Astrocyte (in vitro differentiated cells and primary cell): ENCODE data around the gene TXLNG. TPM values are rescaled to one million over a fixed set of nuclear protein-coding genes. Genes with fewer than 3 reads are reported as not detected.

Experiments
- DNase-seq: peaks from one replicate; pipeline ENCODE4 v3.0.0-alpha.2; 2010; ENCODE audit warnings: low read depth
- FAIRE-seq: peaks from 2 replicates; lab custom pipeline; 2011; peaks lifted over from hg19 to GRCh38; lab: Jason Lieb, UNC
- H2AFZ ChIP-seq: 2 replicates; pipeline ENCODE4 v1.6.0; 2012; ENCODE audit warnings: low read depth, low read length, inconsistent platforms
- H3K27ac ChIP-seq: 2 replicates; pipeline ENCODE4 v1.5.1; 2011; ENCODE audit warnings: low read depth, low read length, inconsistent platforms
- H3K27me3 ChIP-seq: 2 replicates; pipeline ENCODE4 v1.6.0; 2011; ENCODE audit warnings: low read length, inconsistent platforms; ENCODE audit not compliant: insufficient read depth
- H3K36me3 ChIP-seq: 2 replicates; pipeline ENCODE4 v1.5.1; 2011; ENCODE audit warnings: low read length, inconsistent platforms; ENCODE audit not compliant: insufficient read depth
- H3K4me1 ChIP-seq: 2 replicates; pipeline ENCODE4 v1.5.1; 2011; ENCODE audit warnings: low read length, inconsistent platforms; ENCODE audit not compliant: insufficient read depth
- H3K4me2 ChIP-seq: 2 replicates; pipeline ENCODE4 v1.6.0; 2012; ENCODE audit warnings: low read length, inconsistent platforms
- H3K4me3 ChIP-seq: 2 replicates; pipeline ENCODE4 v1.5.1; 2011; ENCODE audit warnings: low read depth, mild to moderate bottlenecking, low read length, inconsistent platforms; ENCODE audit not compliant: insufficient read depth
- H3K79me2 ChIP-seq: 2 replicates; pipeline ENCODE4 v1.6.0; 2012; ENCODE audit warnings: mild to moderate bottlenecking, low read length, inconsistent platforms; ENCODE audit not compliant: insufficient read depth
- H3K9ac ChIP-seq: 2 replicates; pipeline ENCODE4 v1.6.0; 2012; ENCODE audit warnings: mild to moderate bottlenecking, low read length, inconsistent platforms
- H3K9me3 ChIP-seq: 2 replicates; pipeline ENCODE4 v1.5.1; 2012; ENCODE audit warnings: low read depth, mild to moderate bottlenecking, low read length, inconsistent platforms; ENCODE audit not compliant: insufficient read depth
- H4K20me1 ChIP-seq: 2 replicates; pipeline ENCODE4 v1.6.0; 2012; ENCODE audit warnings: low read length, inconsistent platforms; ENCODE audit not compliant: insufficient read depth
- H3K27ac Mint-ChIP-seq: one replicate; pipeline ENCODE4 v1.8.0; 2021; ENCODE audit warnings: mild to moderate bottlenecking, mixed read lengths; ENCODE audit not compliant: unreplicated experiment
- H3K27me3 Mint-ChIP-seq: one replicate; pipeline ENCODE4 v1.8.0; 2021; ENCODE audit warnings: low read depth, mixed read lengths; ENCODE audit not compliant: unreplicated experiment
- H3K36me3 Mint-ChIP-seq: one replicate; pipeline ENCODE4 v1.8.0; 2021; ENCODE audit warnings: low read depth, mixed read lengths; ENCODE audit not compliant: unreplicated experiment
- H3K4me1 Mint-ChIP-seq: one replicate; pipeline ENCODE4 v1.8.0; 2021; ENCODE audit warnings: low read depth, mixed read lengths; ENCODE audit not compliant: unreplicated experiment
- H3K4me3 Mint-ChIP-seq: one replicate; pipeline ENCODE4 v1.8.0; 2021; ENCODE audit warnings: mild to moderate bottlenecking, moderate library complexity, mixed read lengths; ENCODE audit not compliant: unreplicated experiment
- H3K9me3 Mint-ChIP-seq: one replicate; pipeline ENCODE4 v1.8.0; 2021; ENCODE audit warnings: mild to moderate bottlenecking, mixed read lengths; ENCODE audit not compliant: unreplicated experiment
- EZH2 ChIP-seq: IDR thresholded peaks from 2 replicates; pipeline ENCODE4 v1.6.1; 2012; ENCODE audit warnings: mild to moderate bottlenecking, low read length, inconsistent platforms; ENCODE audit not compliant: insufficient read depth
- total RNA-seq: library from RNA; stranded (reverse); gene quantifications from 2 replicates; pipeline ENCODE4 v1.2.1, GENCODE V29; 2021
- TF ChIP-seq, protein P1 (sequence below): IDR thresholded peaks from 2 replicates; pipeline ENCODE4 v1.5.1; 2011; ENCODE audit warnings: low read depth, mild to moderate bottlenecking, inconsistent platforms, low read length, moderate library complexity; ENCODE audit not compliant: insufficient read depth

TXLNG gene
- total RNA-seq, 1 donor from 2014 or later: 9.8 TPM

DNA sequence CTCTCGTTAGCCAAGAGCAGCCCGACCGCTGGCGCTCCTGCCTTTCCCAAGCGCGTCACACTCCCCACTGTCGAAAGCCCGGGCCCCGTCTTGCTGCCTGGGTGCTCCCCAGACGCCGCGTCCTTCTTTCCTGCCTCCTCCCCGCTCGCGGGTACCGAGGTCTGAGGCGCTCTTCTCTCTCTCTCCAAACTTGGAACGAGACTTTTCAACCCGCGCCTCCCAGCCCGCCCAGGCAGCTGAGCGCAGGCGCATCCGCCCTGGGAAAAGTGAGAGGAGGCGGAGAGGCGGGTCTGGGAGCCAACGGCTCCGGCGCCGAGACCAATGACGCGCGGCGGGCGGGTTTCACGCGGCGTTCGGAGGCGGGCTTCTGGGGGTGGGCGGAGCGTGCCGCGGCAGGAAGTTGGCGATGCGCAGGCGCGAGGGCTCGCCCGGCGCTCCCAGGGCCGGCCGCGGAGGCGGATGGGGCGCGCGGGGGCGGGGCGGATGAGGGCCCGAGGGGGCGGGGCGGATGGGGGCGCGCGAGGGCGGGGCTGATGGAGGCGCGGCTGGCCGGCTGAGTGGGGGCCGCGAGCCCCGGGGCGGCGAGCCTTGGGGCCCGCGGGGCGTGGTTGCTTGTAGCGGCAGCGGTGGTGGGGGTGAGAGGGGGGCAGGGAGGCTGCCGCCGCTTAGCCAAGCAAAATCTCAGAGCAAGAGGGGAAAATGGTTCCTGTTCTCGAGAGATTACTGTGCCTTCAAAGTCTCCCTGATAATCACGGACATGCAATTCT is 84.0 kb downstream of the TXLNG start, which contains the start of gene RBBP7:
TSS of gene RBBP7 (minus strand) at position 268 of the 767 bp plus-strand sequence. CDS start 309 bp downstream, outside the sequence.
- Histone ChIP-seq H3K27me3 (no peaks in the 10 kb centered on the region), H3K9me3 (no peaks in the 10 kb centered on the region), H2AFZ (peak within 1 kb of the TSS; percentile 86), H3K4me3 (peak within 1 kb of the TSS; percentile 70), H3K4me2 (peak within 1 kb of the TSS; percentile 93), H3K79me2 (peaks cover 40% of the 10 kb centered on the region), H3K9ac (peak within 1 kb of the TSS; percentile 94), H3K4me1 (peaks cover 8% of the 10 kb centered on the region), H4K20me1 (peaks cover 24% of the 10 kb centered on the region), H3K27ac (peak within 1 kb of the TSS; percentile 94), H3K36me3 (no peaks in the 10 kb centered on the region)
- peak; percentile 76 for DNase-seq
- H3K27ac Mint-ChIP-seq: peak within 1 kb of the TSS; percentile 85
- no peak for TF ChIP-seq EZH2
- TF ChIP-seq, protein P1, sequence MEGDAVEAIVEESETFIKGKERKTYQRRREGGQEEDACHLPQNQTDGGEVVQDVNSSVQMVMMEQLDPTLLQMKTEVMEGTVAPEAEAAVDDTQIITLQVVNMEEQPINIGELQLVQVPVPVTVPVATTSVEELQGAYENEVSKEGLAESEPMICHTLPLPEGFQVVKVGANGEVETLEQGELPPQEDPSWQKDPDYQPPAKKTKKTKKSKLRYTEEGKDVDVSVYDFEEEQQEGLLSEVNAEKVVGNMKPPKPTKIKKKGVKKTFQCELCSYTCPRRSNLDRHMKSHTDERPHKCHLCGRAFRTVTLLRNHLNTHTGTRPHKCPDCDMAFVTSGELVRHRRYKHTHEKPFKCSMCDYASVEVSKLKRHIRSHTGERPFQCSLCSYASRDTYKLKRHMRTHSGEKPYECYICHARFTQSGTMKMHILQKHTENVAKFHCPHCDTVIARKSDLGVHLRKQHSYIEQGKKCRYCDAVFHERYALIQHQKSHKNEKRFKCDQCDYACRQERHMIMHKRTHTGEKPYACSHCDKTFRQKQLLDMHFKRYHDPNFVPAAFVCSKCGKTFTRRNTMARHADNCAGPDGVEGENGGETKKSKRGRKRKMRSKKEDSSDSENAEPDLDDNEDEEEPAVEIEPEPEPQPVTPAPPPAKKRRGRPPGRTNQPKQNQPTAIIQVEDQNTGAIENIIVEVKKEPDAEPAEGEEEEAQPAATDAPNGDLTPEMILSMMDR: no peak
- no peaks in the 10 kb centered on the region for H3K9me3 Mint-ChIP-seq
- H3K27me3 Mint-ChIP-seq: no peaks in the 10 kb centered on the region
- no peaks in the 10 kb centered on the region for H3K36me3 Mint-ChIP-seq
- H3K4me3 Mint-ChIP-seq: peak within 1 kb of the TSS; percentile 94
- no peak for FAIRE-seq
- H3K4me1 Mint-ChIP-seq: peaks cover 3% of the 10 kb centered on the region

DNA sequence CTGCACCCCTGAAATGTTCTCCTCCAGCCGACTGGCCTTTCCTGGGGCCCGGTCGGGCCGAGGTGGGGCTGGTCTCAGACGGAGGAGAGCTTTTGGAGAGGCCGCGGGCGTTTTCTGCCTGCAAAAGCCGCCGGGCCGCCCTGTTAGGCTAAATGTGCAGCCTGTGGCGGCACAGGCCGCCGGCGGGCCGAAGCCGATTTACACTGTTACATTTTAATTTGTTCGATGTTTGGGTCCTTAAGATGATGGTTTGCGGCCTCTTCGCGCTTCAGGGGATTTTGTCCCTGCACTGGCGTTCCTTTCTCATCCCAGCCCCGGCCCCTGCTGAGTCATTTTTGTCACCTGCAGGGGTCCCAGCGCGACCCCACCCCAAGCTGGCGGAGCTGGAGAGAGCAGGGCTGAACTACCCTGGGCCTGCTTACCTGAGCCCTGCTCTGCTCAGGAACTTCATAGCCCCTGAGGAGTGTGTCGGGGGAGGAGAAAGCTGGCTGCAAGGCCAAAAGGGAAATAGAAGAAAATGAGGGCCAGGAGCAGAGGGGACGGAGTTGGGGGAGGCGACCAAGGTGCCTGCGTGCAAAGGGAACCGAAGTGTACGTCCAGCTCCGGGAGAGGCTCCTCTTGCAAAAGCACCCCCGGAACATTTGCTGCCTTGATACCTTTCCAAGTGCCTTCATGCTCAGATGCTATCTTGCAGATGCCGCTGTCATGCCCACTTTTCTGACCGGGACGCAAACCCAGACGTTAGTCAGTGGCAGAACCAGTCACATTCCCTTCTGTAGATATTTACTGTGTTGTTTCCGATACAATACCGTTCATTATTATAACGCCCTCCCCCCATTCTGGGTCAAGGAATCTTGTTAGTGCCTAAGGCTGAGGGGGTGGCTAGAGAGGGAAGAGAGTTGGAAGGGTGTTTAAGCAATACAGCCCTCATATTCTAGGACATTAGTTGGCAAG is 84.9 kb downstream of the TXLNG start:
- no peaks in the 10 kb centered on the region for H3K9me3 Mint-ChIP-seq
- Histone ChIP-seq H3K79me2 (peaks cover 32% of the 10 kb centered on the region), H4K20me1 (peaks cover 19% of the 10 kb centered on the region), H3K27ac (peak overlapping the region; percentile 66), H3K9ac (peak overlapping the region; percentile 80), H3K4me2 (peak overlapping the region; percentile 88), H3K4me3 (peak overlapping the region; percentile 57), H3K9me3 (no peaks in the 10 kb centered on the region), H3K36me3 (no peaks in the 10 kb centered on the region), H2AFZ (peak overlapping the region; percentile 86), H3K27me3 (no peaks in the 10 kb centered on the region), H3K4me1 (peaks cover 8% of the 10 kb centered on the region)
- H3K4me1 Mint-ChIP-seq: peaks cover 3% of the 10 kb centered on the region
- peak overlapping the region; percentile 76 for H3K4me3 Mint-ChIP-seq
- DNase-seq: no peak
- TF ChIP-seq, protein P1: no peak
- TF ChIP-seq EZH2: no peak
- no peaks in the 10 kb centered on the region for H3K36me3 Mint-ChIP-seq
- H3K27me3 Mint-ChIP-seq: no peaks in the 10 kb centered on the region
- FAIRE-seq: no peak
- H3K27ac Mint-ChIP-seq: peak overlapping the region; percentile 85
